Muscle of leg (tissue), 11 donors: ENCODE data around the gene EVX2. TPM values are rescaled to one million over a fixed set of nuclear protein-coding genes. Genes with fewer than 3 reads are reported as not detected.

Source experiments
- DNase-seq: peaks from one replicate; pipeline ENCODE4 v3.0.0; 2013
- H3K27ac ChIP-seq: one replicate; pipeline ENCODE4 v1.5.1; 2013; ENCODE audit warnings: mild to moderate bottlenecking, low read length, control low read depth
- H3K27me3 ChIP-seq: one replicate; pipeline ENCODE4 v1.6.1; 2013; ENCODE audit warnings: low read length; ENCODE audit not compliant: control insufficient read depth, insufficient read depth
- H3K36me3 ChIP-seq: one replicate; pipeline ENCODE4 v1.6.1; 2013; ENCODE audit warnings: low read length; ENCODE audit not compliant: control insufficient read depth, insufficient read depth
- H3K4me1 ChIP-seq: one replicate; pipeline ENCODE4 v1.6.1; 2013; ENCODE audit warnings: low read length; ENCODE audit not compliant: control insufficient read depth, insufficient read depth
- H3K4me3 ChIP-seq: one replicate; pipeline ENCODE4 v1.5.1; 2013; ENCODE audit warnings: low read length, control low read depth
- H3K9me3 ChIP-seq: replicated peaks from 2 replicates; pipeline ENCODE4 v1.6.1; 2013; ENCODE audit warnings: low read depth, low read length; ENCODE audit not compliant: control insufficient read depth
- WGBS: methylation state at CpG from one replicate; pipeline ENCODE4 v1.1.5; 2013; ENCODE audit warnings: missing lambda C conversion rate; ENCODE audit not compliant: insufficient coverage; 5-methylcytosine and 5-hydroxymethylcytosine counted together
- polyA plus RNA-seq, 8 donors: library from polyadenylated mRNA; unstranded; fragments of 120-200 nt; gene quantifications; one replicate each; pipeline versions ENCODE4 v1.2.1 to v1.2.3, GENCODE V29; 2013; ENCODE audit warnings: inconsistent platforms in 1 of 8, low replicate concordance in 1 of 8; ENCODE audit not compliant: insufficient read length in 8 of 8, insufficient read depth in 1 of 8
- total RNA-seq: library from RNA; stranded (reverse); fragments of 120-200 nt; gene quantifications from one replicate; pipeline ENCODE4 v1.2.4, GENCODE V29; 2013

EVX2 gene
- total and polyA plus RNA-seq, 9 donors: 0.03 to 0.18 (median 0.05) TPM

DNA sequence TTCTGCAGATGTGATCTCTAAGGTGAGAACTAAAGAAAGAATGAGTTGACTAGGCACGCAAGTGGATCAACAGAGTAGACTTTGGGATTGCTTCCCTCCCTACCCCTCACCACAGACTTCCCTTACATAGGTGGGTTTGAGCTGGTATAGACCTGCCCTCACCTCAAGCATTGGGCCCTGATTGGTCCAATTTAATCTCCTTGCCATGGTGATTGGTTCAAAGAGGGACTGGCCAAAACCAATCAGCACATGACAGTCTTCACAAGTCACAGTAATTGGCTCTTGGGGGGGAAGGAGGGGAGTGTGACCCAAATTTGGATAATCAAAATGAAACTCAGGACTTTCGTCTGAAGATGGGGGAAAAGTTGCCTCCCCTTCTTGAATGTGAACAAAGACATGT is 45.1 kb downstream of the EVX2 start:
- no CpG with 5 or more reads among the region's 2 CpGs for WGBS

DNA sequence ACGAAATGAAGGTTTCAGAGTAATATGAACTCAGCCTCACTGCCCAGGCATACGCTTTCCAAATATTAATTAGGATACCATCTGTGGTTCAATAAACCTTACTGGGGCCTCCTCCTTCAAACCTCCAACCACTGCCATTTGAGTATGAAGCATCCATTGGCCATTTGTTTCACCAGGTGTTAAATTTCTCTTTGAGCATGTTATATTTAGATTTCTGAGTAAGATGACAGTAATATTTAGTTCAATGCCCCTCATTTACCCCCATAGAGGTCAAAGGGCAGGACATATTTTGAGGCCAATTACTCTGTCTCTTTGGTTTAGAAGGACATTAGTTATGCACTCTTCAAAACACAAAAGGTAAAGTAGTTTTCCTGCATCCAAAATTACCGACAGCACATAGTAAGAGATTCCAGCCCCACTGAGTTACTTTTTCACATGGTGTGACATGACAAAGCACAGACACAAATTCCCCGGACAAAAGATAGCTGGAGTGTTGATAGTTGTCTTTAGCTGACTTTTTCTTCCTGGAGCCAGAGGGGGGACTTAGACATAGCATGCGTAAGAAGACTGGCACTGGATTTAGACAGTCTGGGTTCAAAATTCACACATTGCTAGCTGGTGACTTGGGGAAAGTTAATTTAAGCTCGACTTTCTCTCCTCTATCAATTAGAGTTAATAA is 48.6 kb downstream of the EVX2 start:
- Histone ChIP-seq H3K4me1 (no peaks in the 10 kb centered on the region), H3K27ac (no peak overlapping the region)
- DNase-seq: no peak

More for the DNA sequence above, 45.1 kb downstream of the EVX2 start:
- Histone ChIP-seq H3K4me1 (no peaks in the 10 kb centered on the region), H3K36me3 (no peaks in the 10 kb centered on the region), H3K4me3 (no peak overlapping the region), H3K27me3 (no peaks in the 10 kb centered on the region), H3K9me3 (no peaks in the 10 kb centered on the region), H3K27ac (no peak overlapping the region)
- DNase-seq: no peak

GRCh38 chr2:176027806-176028205 is 56.0 kb downstream of the EVX2 start:
- Histone ChIP-seq H3K36me3 (no peaks in the 10 kb centered on the region), H3K27me3 (no peaks in the 10 kb centered on the region), H3K4me1 (no peaks in the 10 kb centered on the region), H3K4me3 (no peak overlapping the region), H3K27ac (no peak overlapping the region), H3K9me3 (no peaks in the 10 kb centered on the region)
- no CpG with 5 or more reads among the region's 2 CpGs for WGBS
- no peak for DNase-seq

More for the DNA sequence above, 48.6 kb downstream of the EVX2 start:
- Histone ChIP-seq H3K27me3 (no peaks in the 10 kb centered on the region), H3K36me3 (no peaks in the 10 kb centered on the region), H3K9me3 (no peaks in the 10 kb centered on the region), H3K4me3 (no peak overlapping the region)
- WGBS: 62% methylated on average over 2 of the region's 6 CpGs

Other genes starting within 250 kb of the EVX2 start
- 40.6 TPM for gene LNPK, start 81.7 kb downstream of the EVX2 start, total RNA-seq
- gene LNPK, start 81.7 kb downstream of the EVX2 start, polyA plus RNA-seq: 10 to 100 TPM; 18.0 to 34.3 (median 31.9) TPM
- gene HOXD13, start 8.8 kb upstream of the EVX2 start, total RNA-seq: 0.31 TPM
- gene HOXD13, start 8.8 kb upstream of the EVX2 start, polyA plus RNA-seq: under 1 TPM in 5 of 8 donors, not detected in 3; 0.05 to 0.45 (median 0.10) TPM
- gene HOXD12, start 15.8 kb upstream of the EVX2 start, total RNA-seq: not detected
- gene HOXD12, start 15.8 kb upstream of the EVX2 start, polyA plus RNA-seq: under 1 TPM in 1 of 8 donors, not detected in 7; 0.15 TPM
- gene HOXD11, start 23.3 kb upstream of the EVX2 start, total RNA-seq: 0.04 TPM
- 1 to 10 TPM in 2 of 8 donors, not detected in 6; 2.1 to 2.2 TPM for gene HOXD11, start 23.3 kb upstream of the EVX2 start, polyA plus RNA-seq
- 0.09 TPM for gene HOXD10, start 32.8 kb upstream of the EVX2 start, total RNA-seq
- gene HOXD10, start 32.8 kb upstream of the EVX2 start, polyA plus RNA-seq: 1 to 10 TPM in 2 of 8 donors, under 1 TPM in 4, not detected in 2; 0.05 to 4.6 (median 0.22) TPM
- 0.75 TPM for gene HOXD9, start 38.8 kb upstream of the EVX2 start, total RNA-seq
- 1 to 10 TPM; 1.7 to 8.8 (median 5.0) TPM for gene HOXD9, start 38.8 kb upstream of the EVX2 start, polyA plus RNA-seq
- gene HOXD8, start 45.7 kb upstream of the EVX2 start, total RNA-seq: 13.9 TPM
- 10 to 100 TPM; 15.3 to 39.3 (median 26.6) TPM for gene HOXD8, start 45.7 kb upstream of the EVX2 start, polyA plus RNA-seq
- gene HOXD4, start 67.6 kb upstream of the EVX2 start, total RNA-seq: 2.2 TPM
- gene HOXD4, start 67.6 kb upstream of the EVX2 start, polyA plus RNA-seq: 1 to 10 TPM; 3.2 to 8.1 (median 3.7) TPM
- gene HOXD3, start 73.3 kb upstream of the EVX2 start, total RNA-seq: 3.1 TPM
- gene HOXD3, start 73.3 kb upstream of the EVX2 start, polyA plus RNA-seq: 1 to 10 TPM in 6 of 8 donors, under 1 TPM in 2; 0.91 to 4.0 (median 1.7) TPM
- gene HOXD1, start 104.7 kb upstream of the EVX2 start, total RNA-seq: 0.71 TPM
- gene HOXD1, start 104.7 kb upstream of the EVX2 start, polyA plus RNA-seq: 1 to 10 TPM in 7 of 8 donors, under 1 TPM in 1; 0.57 to 3.3 (median 1.7) TPM
- gene MTX2, start 185.5 kb upstream of the EVX2 start, total RNA-seq: 36.8 TPM
- 10 to 100 TPM; 47.4 to 64.5 (median 52.4) TPM for gene MTX2, start 185.5 kb upstream of the EVX2 start, polyA plus RNA-seq